HEK293 (cell line): ENCODE results near the gene PPP3CA.
A peak's percentile ranks its signal among the peaks of the same experiment; 100 is the strongest.

Experiments used
- CTCF ChIA-PET: fragments of 350-600 bp; formaldehyde crosslinking; extraction: SDS; loops from one replicate; lab custom pipeline; 2021; ENCODE audit warnings: antibody characterized with exemption; lab: Yijun Ruan, JAX
- POLR2A ChIA-PET: fragments of 300-600 bp; formaldehyde crosslinking; extraction: SDS; loops from one replicate; lab custom pipeline; 2020; ENCODE audit warnings: antibody characterized with exemption, inconsistent platforms; lab: Yijun Ruan, JAX
- H3K27ac ChIP-seq: fragments of 200-500 bp; sonication (Bioruptor generic); 2 replicates; pipeline ENCODE4 v1.5.1; 2014; ENCODE audit warnings: low read depth, low read length, control low read depth, inconsistent platforms; ENCODE audit errors: extremely low read depth
- H3K36me3 ChIP-seq, 2 experiments: fragments of 200-500 bp in 1 of 2; sonication (Bioruptor generic) in 1 of 2; 1 replicate in 1 of 2; 2 replicates in 1 of 2; pipeline ENCODE4 v1.5.1; 2014 to 2017; ENCODE audit warnings: inconsistent platforms in 2 of 2, low read length in 2 of 2; ENCODE audit not compliant: control insufficient read depth in 2 of 2, insufficient read depth in 1 of 2
- H3K4me1 ChIP-seq: fragments of 200-500 bp; sonication (Bioruptor generic); 2 replicates; pipeline ENCODE4 v1.5.1; 2014; ENCODE audit warnings: mild to moderate bottlenecking, low read length, inconsistent platforms; ENCODE audit not compliant: control insufficient read depth, insufficient read depth
- H3K4me3 ChIP-seq: 2 replicates; pipeline ENCODE4 v1.5.1; 2011; ENCODE audit warnings: low read depth, mild to moderate bottlenecking, control low read depth, low read length, moderate library complexity
- H3K9me3 ChIP-seq: fragments of 200-500 bp; sonication (Bioruptor generic); 2 replicates; pipeline ENCODE4 v1.5.1; 2014; ENCODE audit warnings: low read depth, low read length, inconsistent platforms; ENCODE audit not compliant: control insufficient read depth, insufficient read depth
- FEZF1 ChIP-seq: fragments of 450-650 bp; formaldehyde crosslinking; IDR thresholded peaks from 2 replicates; pipeline ENCODE4 v1.5.1; 2016; ENCODE audit warnings: missing biosample characterization, missing genetic modification characterization
- GLIS1 ChIP-seq: fragments of 450-650 bp; formaldehyde crosslinking; IDR thresholded peaks from 2 replicates; pipeline ENCODE4 v1.5.1; 2016; ENCODE audit warnings: missing biosample characterization, missing genetic modification characterization
- KLF1 ChIP-seq: fragments of 450-650 bp; formaldehyde crosslinking; IDR thresholded peaks from 2 replicates; pipeline ENCODE4 v1.5.1; 2016; ENCODE audit warnings: missing biosample characterization, missing genetic modification characterization
- OSR2 ChIP-seq: fragments of 450-650 bp; formaldehyde crosslinking; IDR thresholded peaks from 2 replicates; pipeline ENCODE4 v1.5.1; 2016; ENCODE audit warnings: missing biosample characterization, missing genetic modification characterization
- PRDM6 ChIP-seq: fragments of 450-650 bp; formaldehyde crosslinking; IDR thresholded peaks from 2 replicates; pipeline ENCODE4 v1.5.1; 2017; ENCODE audit warnings: missing biosample characterization, missing genetic modification characterization
- SCRT2 ChIP-seq: fragments of 450-650 bp; formaldehyde crosslinking; IDR thresholded peaks from 2 replicates; pipeline ENCODE4 v1.5.1; 2016; ENCODE audit warnings: missing biosample characterization, missing genetic modification characterization
- TCF7L2 ChIP-seq: IDR thresholded peaks from 2 replicates; pipeline ENCODE4 v1.6.1; 2011; ENCODE audit warnings: low read depth, mild to moderate bottlenecking, inconsistent platforms, low read length, moderate library complexity, borderline replicate concordance
- WT1 ChIP-seq: fragments of 450-650 bp; formaldehyde crosslinking; IDR thresholded peaks from 2 replicates; pipeline ENCODE4 v1.5.1; 2016; ENCODE audit warnings: missing biosample characterization, missing genetic modification characterization
- ZEB2 ChIP-seq: fragments of 450-650 bp; formaldehyde crosslinking; IDR thresholded peaks from 2 replicates; pipeline ENCODE4 v1.5.1; 2016; ENCODE audit warnings: missing biosample characterization, missing genetic modification characterization
- ZNF10 ChIP-seq: fragments of 450-650 bp; formaldehyde crosslinking; IDR thresholded peaks from 2 replicates; pipeline ENCODE4 v1.5.1; 2017; ENCODE audit warnings: missing biosample characterization, missing genetic modification characterization
- ZNF157 ChIP-seq: fragments of 450-650 bp; formaldehyde crosslinking; IDR thresholded peaks from 2 replicates; pipeline ENCODE4 v1.5.1; 2016; ENCODE audit warnings: missing biosample characterization, missing genetic modification characterization
- ZNF16 ChIP-seq: fragments of 450-650 bp; formaldehyde crosslinking; IDR thresholded peaks from 2 replicates; pipeline ENCODE4 v1.5.1; 2016; ENCODE audit warnings: low read depth, missing biosample characterization, missing genetic modification characterization
- ZNF223 ChIP-seq: fragments of 450-650 bp; formaldehyde crosslinking; IDR thresholded peaks from 2 replicates; pipeline ENCODE4 v1.5.1; 2016; ENCODE audit warnings: missing biosample characterization, missing genetic modification characterization
- ZNF521 ChIP-seq: fragments of 450-650 bp; formaldehyde crosslinking; IDR thresholded peaks from 2 replicates; pipeline ENCODE4 v1.5.1; 2017; ENCODE audit warnings: missing biosample characterization, mild to moderate bottlenecking, missing genetic modification characterization
- ZNF549 ChIP-seq: fragments of 450-650 bp; IDR thresholded peaks from 2 replicates; pipeline ENCODE4 v1.5.1; 2018; ENCODE audit warnings: missing biosample characterization, missing genetic modification characterization, mild to moderate bottlenecking, inconsistent platforms, moderate library complexity
- ZNF585B ChIP-seq: fragments of 450-650 bp; formaldehyde crosslinking; IDR thresholded peaks from 2 replicates; pipeline ENCODE4 v1.5.1; 2016; ENCODE audit warnings: missing biosample characterization, missing genetic modification characterization
- ZNF624 ChIP-seq: fragments of 450-650 bp; formaldehyde crosslinking; IDR thresholded peaks from 2 replicates; pipeline ENCODE4 v1.5.1; 2017; ENCODE audit warnings: missing biosample characterization, missing genetic modification characterization
- TF ChIP-seq, protein P1 (sequence below): fragments of 450-650 bp; IDR thresholded peaks from 2 replicates; pipeline ENCODE4 v1.5.1; 2018; ENCODE audit warnings: missing biosample characterization, mild to moderate bottlenecking, missing genetic modification characterization

PPP3CA gene

GRCh38 chr4:101141855-101142254, 205.5 kb downstream of the PPP3CA start:
- no peaks in the 10 kb centered on the region for H3K36me3 ChIP-seq
- H3K9me3 ChIP-seq, result no peaks in the 10 kb centered on the region
- peaks cover 5% of the 10 kb centered on the region; the same call in 1 of the 2 replicates for H3K4me1 ChIP-seq
- TF ChIP-seq ZNF16 (tag by site-specific recombination), result no peak
- no peak for TF ChIP-seq ZNF549 (tag by site-specific recombination)
- no peak for TF ChIP-seq ZNF157 (tag by site-specific recombination)
- TF ChIP-seq WT1 (tag by site-specific recombination), result no peak
- TF ChIP-seq GLIS1 (tag by site-specific recombination), result no peak
- TF ChIP-seq ZNF624 (tag by site-specific recombination), result no peak
- TF ChIP-seq, all 188 proteins: peak for 0
- CTCF ChIA-PET, result no interaction called here
- POLR2A ChIA-PET, result no interaction called here
- Histone ChIP-seq H3K27ac (no peak overlapping the region), H3K4me3 (no peak overlapping the region)

- Histone ChIP-seq H3K9me3 (no peaks in the 10 kb centered on the region), H3K27ac (no peak overlapping the region), H3K4me3 (no peak overlapping the region), H3K4me1 (peaks cover 5% of the 10 kb centered on the region; the same call in 1 of the 2 replicates)
- TF ChIP-seq KLF1 (tag by site-specific recombination) (0 out of 2 replicates have a peak, but pooled peaks have one; percentile 38), ZNF223 (tag by site-specific recombination) (no peak)
- TF ChIP-seq, all 188 proteins: peak for 1
- POLR2A ChIA-PET, result no interaction called here
- CTCF ChIA-PET, result no interaction called here
- H3K36me3 ChIP-seq, result no peaks in the 10 kb centered on the region
These were observed 206.1 kb downstream of the PPP3CA start for GRCh38 chr4:101141230-101141629.

DNA sequence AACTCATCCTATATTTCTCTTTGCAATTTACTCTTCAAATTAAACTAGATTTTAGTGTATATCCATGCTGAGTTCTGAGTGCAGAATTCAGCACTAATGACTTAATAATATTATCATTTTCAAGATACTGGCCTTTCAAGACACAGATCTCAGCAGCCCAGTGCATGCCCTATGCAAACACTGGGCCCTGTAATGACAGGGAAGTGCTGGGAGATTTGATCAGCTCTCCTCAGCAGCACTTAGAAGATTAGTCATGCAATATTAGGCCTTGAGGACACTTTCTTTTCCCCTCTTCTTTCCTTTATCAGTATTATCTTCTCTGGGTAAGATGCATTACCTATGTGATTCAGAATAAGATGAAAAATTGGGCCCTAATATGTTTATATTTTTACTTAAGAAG, 207.1 kb downstream of the PPP3CA start:
- Histone ChIP-seq H3K36me3 (no peaks in the 10 kb centered on the region), H3K9me3 (no peaks in the 10 kb centered on the region), H3K4me3 (no peak overlapping the region), H3K27ac (no peak overlapping the region), H3K4me1 (peaks cover 5% of the 10 kb centered on the region; the same call in 1 of the 2 replicates)
- peak; percentile 48 for TF ChIP-seq PRDM6 (tag by site-specific recombination)
- TF ChIP-seq ZNF521 (tag by site-specific recombination), result no peak
- TF ChIP-seq TCF7L2, result peak; percentile 56; the same call in 1 of the 2 replicates
- ChIA-PET CTCF (no interaction called here), POLR2A (no interaction called here)

DNA sequence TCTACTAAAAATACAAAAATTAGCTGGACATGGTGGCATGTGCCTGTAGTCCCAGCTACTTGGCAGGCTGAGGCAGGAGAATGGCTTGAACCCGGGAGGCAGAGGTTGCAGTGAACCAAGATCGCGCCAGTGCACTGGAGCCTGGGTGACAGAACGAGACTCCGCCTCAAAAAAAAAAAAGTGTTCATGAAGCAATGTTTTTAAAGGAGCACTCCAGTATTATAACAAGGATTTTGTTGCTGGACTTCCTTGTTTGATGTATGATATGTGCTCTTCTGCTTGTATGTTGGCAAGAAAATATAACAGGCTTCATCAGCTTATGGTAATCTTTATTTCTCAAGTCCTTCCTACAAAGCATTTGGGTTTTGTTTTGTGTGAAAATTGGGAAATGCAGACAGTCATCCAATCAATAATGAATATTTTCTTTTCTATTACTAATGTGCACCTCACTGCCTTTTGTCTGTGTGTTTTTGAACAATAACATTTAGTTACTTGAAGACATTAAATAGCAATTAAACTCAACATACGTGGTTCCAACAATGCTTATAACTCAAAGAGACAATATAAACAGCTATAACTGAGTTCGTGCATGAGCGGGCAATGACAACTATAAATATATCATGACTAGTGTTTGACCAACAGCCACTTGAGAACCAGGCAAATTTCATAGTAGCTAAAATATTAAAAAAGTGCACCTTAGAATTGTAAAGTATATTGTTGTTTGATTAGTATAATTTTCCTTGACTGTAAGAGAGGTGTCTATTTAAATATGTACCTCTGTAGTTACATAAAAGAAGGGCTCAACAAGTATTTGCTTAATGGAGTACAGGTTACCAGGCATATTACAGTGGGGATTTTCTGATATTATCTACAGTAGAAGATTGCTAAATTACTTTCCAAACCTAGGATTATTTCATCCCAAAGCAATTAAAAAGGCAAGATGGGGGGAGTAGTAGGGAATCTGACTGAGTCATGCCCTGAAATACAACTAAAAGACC, 210.7 kb downstream of the PPP3CA start:
- no peak overlapping the region for H3K4me3 ChIP-seq
- no peaks in the 10 kb centered on the region for H3K36me3 ChIP-seq
- no peaks in the 10 kb centered on the region for H3K9me3 ChIP-seq
- ChIA-PET POLR2A (no interaction called here), CTCF (no interaction called here)
- H3K27ac ChIP-seq, result no peak overlapping the region
- TF ChIP-seq ZNF585B (tag by site-specific recombination) (peak; percentile 43; the same call in 1 of the 2 replicates), OSR2 (tag by site-specific recombination) (peak; percentile 38; the same call in 1 of the 2 replicates), SCRT2 (tag by site-specific recombination) (peak; percentile 45; the same call in 1 of the 2 replicates), ZNF10 (no peak), PRDM6 (tag by site-specific recombination) (peak; percentile 75), FEZF1 (peak; percentile 64), ZEB2 (tag by site-specific recombination) (no peak)
- TF ChIP-seq, protein P1, sequence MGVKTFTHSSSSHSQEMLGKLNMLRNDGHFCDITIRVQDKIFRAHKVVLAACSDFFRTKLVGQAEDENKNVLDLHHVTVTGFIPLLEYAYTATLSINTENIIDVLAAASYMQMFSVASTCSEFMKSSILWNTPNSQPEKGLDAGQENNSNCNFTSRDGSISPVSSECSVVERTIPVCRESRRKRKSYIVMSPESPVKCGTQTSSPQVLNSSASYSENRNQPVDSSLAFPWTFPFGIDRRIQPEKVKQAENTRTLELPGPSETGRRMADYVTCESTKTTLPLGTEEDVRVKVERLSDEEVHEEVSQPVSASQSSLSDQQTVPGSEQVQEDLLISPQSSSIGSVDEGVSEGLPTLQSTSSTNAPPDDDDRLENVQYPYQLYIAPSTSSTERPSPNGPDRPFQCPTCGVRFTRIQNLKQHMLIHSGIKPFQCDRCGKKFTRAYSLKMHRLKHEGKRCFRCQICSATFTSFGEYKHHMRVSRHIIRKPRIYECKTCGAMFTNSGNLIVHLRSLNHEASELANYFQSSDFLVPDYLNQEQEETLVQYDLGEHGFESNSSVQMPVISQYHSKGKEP (tag by site-specific recombination), result peak; percentile 86
- peaks cover 5% of the 10 kb centered on the region; the same call in 1 of the 2 replicates for H3K4me1 ChIP-seq
